Upper lobe of left lung (tissue), 4 donors: ENCODE results near the gene DGKB.

Experiments used
- CTCF ChIP-seq, 6 experiments: fragments of 450-650 bp in 4 of 6; fragments of 200-600 bp in 2 of 6; sonication (generic) in 2 of 6; IDR thresholded peaks; one replicate each; pipeline ENCODE4 v1.5.1; 2016 to 2019; ENCODE audit warnings: antibody characterized with exemption in 6 of 6
- EP300 ChIP-seq, 4 donors: sonication (generic); formaldehyde crosslinking; IDR thresholded peaks; one replicate each; pipeline ENCODE4 v1.5.1; 2017; ENCODE audit warnings: antibody characterized with exemption in 4 of 4, control low read depth in 2 of 4
- POLR2AphosphoS5 ChIP-seq, 2 donors: sonication (generic); formaldehyde crosslinking; IDR thresholded peaks; one replicate each; pipeline ENCODE4 v1.5.1; 2017; ENCODE audit warnings: antibody characterized with exemption in 2 of 2

GRCh38 chr7:14673202-14673601 lies 229.3 kb downstream of the DGKB start:
- TF ChIP-seq CTCF (IDR thresholded peaks at IDR 0.05) = no peak
- TF ChIP-seq EP300 (IDR thresholded peaks at IDR 0.05) = no peak
- TF ChIP-seq POLR2AphosphoS5 (IDR thresholded peaks at IDR 0.05) = no peak
